ENCODE measurements around the gene OR5AC2.

The OR5AC2 gene

DNA sequence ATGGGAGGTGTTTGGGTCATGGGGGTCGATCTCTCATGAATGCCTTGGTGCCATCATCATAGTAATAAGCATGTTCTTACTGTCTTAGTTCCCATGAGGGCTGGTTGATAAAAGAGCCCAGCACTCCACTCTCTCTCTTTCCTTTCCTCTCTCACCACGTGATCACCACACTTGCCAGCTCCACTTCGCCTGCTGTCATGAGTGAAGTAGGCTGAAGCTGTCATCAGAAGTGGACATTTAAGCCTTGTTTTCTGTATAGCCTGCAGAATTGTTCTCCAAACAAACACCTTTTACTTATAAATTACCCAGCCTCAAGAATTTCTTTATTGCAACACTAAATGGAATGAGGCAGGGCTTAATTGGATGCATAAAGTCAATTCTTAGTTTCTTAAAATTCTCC is 49.7 kb downstream of the OR5AC2 start:
- H3K36me3 ChIP-seq (ENCODE audit: insufficient read depth, insufficient read length, low read length): no peaks in the 10 kb centered on the region
- no peak for DNase-seq (ENCODE audit: low read depth, low spot score)
- H3K27me3 ChIP-seq (ENCODE audit: insufficient read depth, insufficient read length): no peaks in the 10 kb centered on the region
- H3K4me1 ChIP-seq (ENCODE audit: insufficient read depth, insufficient read length): no peaks in the 10 kb centered on the region
- no peaks in the 10 kb centered on the region for H3K9me3 ChIP-seq (ENCODE audit: insufficient read depth, low read length)
- TF ChIP-seq ZNF274 (IDR thresholded peaks at IDR 0.05; ENCODE audit: low read depth, low read length): no peak
- TF ChIP-seq SUZ12 (IDR thresholded peaks at IDR 0.05; ENCODE audit: extremely low read depth, insufficient read depth, insufficient read length): no peak
- no peak for TF ChIP-seq YY1 (IDR thresholded peaks at IDR 0.05; ENCODE audit: insufficient read depth, insufficient read length)
- H3K9ac ChIP-seq (ENCODE audit: insufficient read length, low read depth): no peak overlapping the region
- H3K4me3 ChIP-seq (ENCODE audit: insufficient read length, low read depth): no peak overlapping the region
